A673 (cell line): ENCODE data around the gene TMEM108. TPM values are rescaled to one million over a fixed set of nuclear protein-coding genes. Genes with fewer than 3 reads are reported as not detected.

Source experiments
- BruUV-seq: library from RNA; stranded (reverse); fragments of 400-500 nt; replicated peaks from 2 replicates; lab custom pipeline; 2021; lab: Mats Ljungman, UMichigan
- CTCF ChIA-PET: fragments of 300-600 bp; sonication (Branson Sonifier 250); formaldehyde crosslinking; loops from one replicate; lab custom pipeline; 2022; ENCODE audit warnings: antibody characterized with exemption; lab: Charles Lee
- POLR2A ChIA-PET: fragments of 300-600 bp; sonication (Branson Sonifier 250); formaldehyde crosslinking; loops from one replicate; lab custom pipeline; 2022; ENCODE audit warnings: antibody characterized with exemption; ENCODE audit not compliant: low non-redundant PET; lab: Charles Lee
- DNase-seq: peaks from one replicate; pipeline ENCODE4 v3.0.0-alpha.2; 2015; ENCODE audit warnings: low spot score
- H3K27ac ChIP-seq: fragments of 200-600 bp; sonication (generic); 2 replicates; pipeline ENCODE4 v1.5.1; 2016; ENCODE audit warnings: mixed run types, low read depth, mild to moderate bottlenecking, mixed read lengths, antibody characterized with exemption, low read length; ENCODE audit not compliant: poor library complexity, severe bottlenecking
- H3K27me3 ChIP-seq: fragments of 200-600 bp; sonication (generic); replicated peaks from 2 replicates; pipeline ENCODE4 v1.6.1; 2017; ENCODE audit warnings: mixed run types, low read depth, mild to moderate bottlenecking, mixed read lengths, antibody characterized with exemption, low read length; ENCODE audit not compliant: insufficient read depth, poor library complexity
- H3K36me3 ChIP-seq: fragments of 200-600 bp; sonication (generic); 2 replicates; pipeline ENCODE4 v1.6.1; 2016; ENCODE audit warnings: mixed run types, mild to moderate bottlenecking, mixed read lengths, antibody characterized with exemption, low read length; ENCODE audit not compliant: insufficient read depth, poor library complexity, severe bottlenecking
- H3K4me1 ChIP-seq: fragments of 200-600 bp; sonication (generic); 2 replicates; pipeline ENCODE4 v1.6.1; 2017; ENCODE audit warnings: mixed run types, mild to moderate bottlenecking, mixed read lengths, antibody characterized with exemption, low read length; ENCODE audit not compliant: insufficient read depth, poor library complexity, severe bottlenecking
- H3K4me3 ChIP-seq: fragments of 200-600 bp; sonication (generic); 2 replicates; pipeline ENCODE4 v1.5.1; 2016; ENCODE audit warnings: low read depth, mixed run types, mild to moderate bottlenecking, mixed read lengths, low read length; ENCODE audit not compliant: poor library complexity, severe bottlenecking
- H3K9me3 ChIP-seq: fragments of 200-600 bp; sonication (generic); 2 replicates; pipeline ENCODE4 v1.6.1; 2016; ENCODE audit warnings: mixed run types, low read depth, mild to moderate bottlenecking, mixed read lengths, antibody characterized with exemption, low read length; ENCODE audit not compliant: poor library complexity, severe bottlenecking
- CTCF ChIP-seq: fragments of 300-800, 200-600 bp; sonication (generic); conservative IDR thresholded peaks from 2 replicates; pipeline ENCODE4 v1.5.1; 2017; ENCODE audit warnings: low read depth, mild to moderate bottlenecking, antibody characterized with exemption, low read length, moderate library complexity, mixed read lengths
- EZH2 ChIP-seq: fragments of 200-600 bp; sonication (generic); IDR thresholded peaks from 2 replicates; pipeline ENCODE4 v1.6.1; 2017; ENCODE audit warnings: borderline replicate concordance, low read depth, mild to moderate bottlenecking, mixed read lengths, antibody characterized with exemption, low read length; ENCODE audit not compliant: poor library complexity, severe bottlenecking
- intact Hi-C: fragments of 100-400 bp; cut with micrococcal nuclease; formaldehyde crosslinking; loops from one replicate; pipeline ENCODE4 v1.10.0; 2022; ENCODE audit not compliant: unreplicated experiment
- total RNA-seq: library from RNA; stranded (reverse); gene quantifications from 2 replicates; pipeline ENCODE4 v1.2.3, GENCODE V29; 2021

Gene TMEM108
- total RNA-seq, 1 experiment from 2014 or later: 0.30 TPM

- DNase-seq: no peak
- Histone ChIP-seq H3K4me3 (no peak overlapping the region), H3K27ac (no peak overlapping the region), H3K9me3 (no peaks in the 10 kb centered on the region), H3K27me3 (peaks cover 25% of the 10 kb centered on the region), H3K4me1 (no peaks in the 10 kb centered on the region), H3K36me3 (no peaks in the 10 kb centered on the region)
- POLR2A ChIA-PET: no interaction called here
- intact Hi-C loops: no loop called here
- BruUV-seq: no TSS peak
- CTCF ChIA-PET: no interaction called here
- TF ChIP-seq EZH2 (no peak), CTCF (no peak)
Measured at GRCh38 chr3:133369068-133369440, 330.9 kb downstream of the TMEM108 start.

GRCh38 chr3:133371181-133371580 is 333.0 kb downstream of the TMEM108 start:
- ChIA-PET POLR2A (no interaction called here), CTCF (no interaction called here)
- DNase-seq: no peak
- H3K4me3 ChIP-seq: no peak overlapping the region
- no TSS peak for BruUV-seq
- peaks cover 12% of the 10 kb centered on the region for H3K27me3 ChIP-seq
- no peaks in the 10 kb centered on the region for H3K9me3 ChIP-seq
- no peak overlapping the region for H3K27ac ChIP-seq
- H3K4me1 ChIP-seq: no peaks in the 10 kb centered on the region
- H3K36me3 ChIP-seq: no peaks in the 10 kb centered on the region
- TF ChIP-seq CTCF (no peak), EZH2 (no peak)
- intact Hi-C loops: no loop called here

GRCh38 chr3:133371676-133372075 is 333.5 kb downstream of the TMEM108 start:
- POLR2A ChIA-PET: no interaction called here
- intact Hi-C loops: no loop called here
- no peak overlapping the region for H3K27ac ChIP-seq
- H3K4me3 ChIP-seq: no peak overlapping the region
- no TSS peak for BruUV-seq
- no peak for DNase-seq
- peaks cover 12% of the 10 kb centered on the region for H3K27me3 ChIP-seq
- no peaks in the 10 kb centered on the region for H3K4me1 ChIP-seq
- TF ChIP-seq CTCF (no peak), EZH2 (no peak)
- H3K9me3 ChIP-seq: no peaks in the 10 kb centered on the region
- no peaks in the 10 kb centered on the region for H3K36me3 ChIP-seq
- CTCF ChIA-PET: no interaction called here
